Activated CD8-positive, alpha-beta memory T cell treated with anti-CD3 and anti-CD28 coated beads, Interleukin-2, amount 50 U/mL, for 1 hour (primary cell): ENCODE data around the gene SFTPB.
"Not testable (repeated sequence)": the region's sequence is repeated elsewhere in the genome, so short reads cannot be mapped to it uniquely, and the experiment has no call there.

Source experiments
- DNase-seq: peaks from one replicate; pipeline ENCODE4 v3.0.0-alpha.2; 2020; ENCODE audit errors: extremely low read depth

Gene SFTPB

DNA sequence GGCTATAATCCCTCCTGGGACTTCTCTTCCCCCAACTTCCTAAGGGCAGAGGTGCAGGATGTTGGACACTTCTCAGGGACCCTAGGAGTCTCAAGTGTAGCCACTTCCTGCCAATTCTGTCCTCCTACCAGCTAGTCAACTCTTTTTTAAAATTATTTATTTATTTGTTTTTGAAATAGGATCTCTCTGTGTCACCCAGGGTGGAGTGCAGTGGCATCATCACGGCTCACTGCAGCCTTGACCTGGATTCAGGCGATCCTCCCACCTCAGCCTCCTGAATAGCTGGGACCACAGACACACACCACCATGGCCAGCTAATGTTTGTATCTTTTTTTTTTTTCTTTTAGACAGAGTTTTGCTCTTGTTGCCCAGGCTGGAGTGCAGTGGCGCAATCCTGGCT, 11.5 kb downstream of the SFTPB start:
- DNase-seq, result no peak

DNA sequence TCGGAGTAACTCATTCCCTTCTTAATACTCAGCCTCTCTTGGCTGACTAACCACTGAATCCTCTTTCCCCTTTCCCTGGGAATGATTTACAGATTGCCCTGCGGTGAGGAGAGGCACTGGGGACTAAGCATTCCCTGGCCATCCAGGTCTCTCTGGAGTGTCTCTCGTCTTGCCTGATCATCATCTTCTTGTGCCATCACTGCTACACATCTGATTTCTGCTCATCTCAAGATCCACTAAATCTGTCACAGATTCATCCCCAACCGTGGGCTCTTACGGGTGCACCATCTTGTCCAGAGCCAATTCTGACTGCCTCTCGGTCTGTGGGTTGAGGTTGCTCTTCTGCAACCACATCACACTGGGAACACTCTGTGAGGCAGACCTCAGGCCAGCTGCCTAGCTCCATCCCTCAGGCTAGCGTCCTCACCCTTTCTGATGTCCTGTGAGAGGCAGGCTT, 12.0 kb downstream of the SFTPB start:
- DNase-seq, result no peak

DNA sequence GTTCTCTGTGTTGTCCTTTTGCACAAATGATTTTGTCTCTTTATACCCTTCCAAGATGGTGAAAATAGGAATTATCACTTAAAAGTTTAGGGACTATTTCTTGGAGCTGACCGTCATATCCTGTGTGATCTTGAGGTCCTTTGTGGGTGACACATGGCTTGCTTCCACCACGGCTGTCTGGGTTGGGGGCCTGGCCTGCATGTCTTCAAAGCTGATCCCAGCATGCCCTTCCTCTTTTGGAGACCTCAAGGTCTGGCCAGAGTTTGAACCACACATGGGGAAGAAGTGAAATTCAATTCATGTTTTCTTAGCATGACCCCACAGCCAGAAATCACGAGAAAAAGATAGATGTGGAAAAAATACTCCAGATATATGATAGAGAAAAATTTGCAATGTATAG, 14.0 kb downstream of the SFTPB start:
- DNase-seq, result no peak

DNA sequence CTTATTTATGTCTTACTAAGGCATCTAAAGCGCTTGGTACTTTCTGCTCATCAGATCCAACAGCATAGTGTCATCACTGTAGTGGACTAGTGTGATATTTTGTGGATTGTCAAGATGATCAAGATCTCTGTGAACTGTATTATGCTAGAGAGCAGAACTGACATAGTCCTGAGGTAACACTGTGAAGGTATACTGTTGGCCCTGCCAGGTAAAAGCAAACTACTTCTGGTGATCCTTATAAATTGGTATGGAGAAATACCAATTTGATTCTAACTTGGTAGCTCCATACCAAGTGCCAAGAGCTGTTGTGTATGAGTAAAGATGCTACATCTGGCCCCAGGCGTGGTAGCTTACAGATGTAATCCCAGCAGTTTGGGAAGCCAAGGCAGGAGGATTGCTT, 15.9 kb downstream of the SFTPB start:
- no peak for DNase-seq

DNA sequence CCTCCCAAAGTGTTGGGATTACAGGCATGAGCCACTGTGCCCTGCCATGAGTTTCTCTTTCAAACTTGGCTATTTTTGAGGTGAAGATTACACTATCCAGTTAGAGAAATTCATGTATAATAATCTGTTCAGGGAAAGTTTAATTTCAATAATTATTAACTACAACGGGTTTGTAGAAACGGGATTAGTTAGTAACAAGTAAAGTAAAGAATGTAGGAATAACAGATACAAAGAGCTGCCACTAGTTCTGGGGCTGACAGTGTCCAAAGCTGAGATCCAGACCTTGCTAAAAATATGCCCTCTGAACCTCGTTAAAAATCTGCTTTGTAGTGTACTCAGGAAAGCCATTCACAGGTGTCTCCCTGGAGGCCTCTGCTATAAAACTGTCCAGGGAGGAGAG, 16.9 kb downstream of the SFTPB start:
- no peak for DNase-seq

DNA sequence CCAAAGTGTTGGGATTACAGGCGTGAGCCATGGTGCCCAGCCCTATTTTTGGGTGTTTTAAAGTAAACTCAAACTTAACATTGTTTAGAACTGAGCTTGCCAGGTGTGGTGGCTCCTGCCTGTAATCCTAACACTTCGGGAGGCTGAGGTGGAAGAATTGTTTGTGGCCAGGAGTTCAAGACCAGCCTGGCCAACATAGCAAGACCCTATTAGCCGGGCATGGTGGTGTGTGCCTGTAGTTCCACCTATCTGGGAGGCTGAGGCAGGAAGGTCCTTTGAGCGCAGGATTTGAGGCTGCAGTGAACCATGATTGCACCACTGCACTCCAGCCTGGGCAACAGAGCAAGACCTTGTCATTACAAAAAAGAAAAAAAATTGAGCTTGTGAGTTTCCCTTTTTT, 17.5 kb downstream of the SFTPB start:
- DNase-seq, result no peak

DNA sequence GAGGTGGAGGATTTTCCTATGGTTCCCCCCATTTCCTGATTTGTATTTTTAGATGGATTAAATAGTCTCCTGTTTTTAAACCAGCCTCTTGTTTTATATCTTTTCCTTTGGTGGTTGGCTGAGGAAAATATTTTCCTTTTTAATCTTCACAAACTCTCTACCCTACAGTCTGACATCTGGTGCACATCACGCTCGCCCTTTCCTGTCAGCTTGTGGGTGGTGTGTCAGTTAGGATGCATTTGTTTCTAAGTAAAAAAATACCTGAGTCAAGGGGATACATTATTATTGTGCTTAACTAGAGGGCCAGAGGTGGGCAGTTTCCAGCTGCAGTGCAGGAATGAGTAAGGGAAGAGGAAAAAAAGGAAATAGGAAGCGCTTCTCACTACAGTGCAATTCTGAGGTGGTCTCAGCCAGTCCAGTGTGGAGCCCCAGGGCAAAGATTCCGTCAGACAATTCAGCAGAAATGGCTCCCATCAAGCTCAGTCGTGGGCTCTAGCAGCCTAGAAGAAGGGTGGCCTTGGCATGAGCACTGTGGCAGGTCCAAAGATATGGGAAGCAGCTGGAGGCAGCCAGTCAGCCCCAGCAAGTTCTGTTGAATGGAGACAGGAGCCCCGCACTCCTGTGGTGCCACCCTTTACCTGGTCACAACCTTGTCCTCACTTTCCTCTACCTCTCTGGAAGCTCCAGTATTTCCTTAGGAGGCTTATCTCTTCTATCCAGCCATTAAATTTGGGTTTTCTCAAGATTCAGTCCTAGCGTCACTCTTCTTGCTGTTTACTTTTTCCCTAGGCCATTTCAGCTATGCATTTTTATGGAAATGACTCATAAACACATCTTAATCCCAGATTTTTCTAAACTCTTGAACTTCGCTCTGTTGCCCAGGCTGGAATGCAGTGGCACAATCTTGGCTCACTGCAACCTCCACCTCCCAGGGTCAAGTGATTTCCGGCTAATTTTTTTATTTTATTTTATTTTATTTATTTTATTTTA, 18.5 kb downstream of the SFTPB start:
- no peak for DNase-seq

DNA sequence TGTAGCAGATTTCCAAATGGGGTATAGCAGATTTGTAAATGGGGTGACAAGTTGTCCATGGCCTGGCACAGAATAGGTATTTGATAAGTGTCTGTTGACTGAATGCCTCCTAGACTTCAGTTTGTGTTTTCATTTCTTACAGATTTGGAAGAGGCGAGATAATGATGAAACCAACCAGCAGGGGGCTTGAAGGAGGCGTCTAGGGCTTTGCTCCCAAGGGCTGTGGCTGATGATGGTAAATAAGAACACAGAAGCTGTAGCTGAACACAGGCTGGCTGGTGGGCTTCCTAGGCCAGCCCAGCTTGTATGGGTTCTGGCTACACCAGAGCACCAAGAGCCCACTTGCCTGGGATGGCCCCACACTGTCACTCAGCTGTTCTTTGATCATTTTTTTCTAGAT, 19.4 kb downstream of the SFTPB start:
- no peak for DNase-seq

DNA sequence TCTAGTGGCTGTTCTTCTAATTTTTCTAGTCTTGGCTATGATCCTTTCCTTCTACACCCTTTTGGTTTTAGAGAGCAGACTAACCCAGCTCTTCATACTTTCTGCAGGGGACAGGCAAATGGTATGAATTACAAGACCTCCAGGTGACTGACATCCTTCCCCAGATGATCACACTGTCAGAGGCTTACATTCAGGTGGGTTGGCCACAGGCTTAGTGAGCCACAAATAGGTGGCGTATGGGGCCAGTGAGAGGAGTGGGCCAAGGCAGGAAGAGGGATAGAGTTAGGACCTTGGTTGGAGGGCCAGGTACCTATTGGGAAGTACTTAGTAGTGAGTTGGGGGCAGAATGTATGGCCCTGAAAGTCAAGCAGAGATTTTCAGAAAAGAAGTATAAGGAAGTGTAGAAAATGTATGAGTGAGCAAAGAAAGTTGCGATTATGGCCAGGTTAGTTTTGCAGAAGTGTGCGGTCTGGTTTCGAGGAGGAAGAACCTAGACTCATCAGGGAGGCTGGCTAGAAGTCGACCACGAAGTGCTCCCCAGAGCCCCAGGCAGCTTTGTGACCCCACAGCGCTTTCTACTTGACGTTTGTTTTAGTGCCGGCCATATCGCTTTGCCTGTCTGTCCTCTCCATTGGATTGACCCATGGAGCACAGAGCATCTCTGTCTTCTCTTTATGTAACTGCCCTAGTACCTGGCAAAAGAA, 20.0 kb downstream of the SFTPB start:
- DNase-seq, result no peak

DNA sequence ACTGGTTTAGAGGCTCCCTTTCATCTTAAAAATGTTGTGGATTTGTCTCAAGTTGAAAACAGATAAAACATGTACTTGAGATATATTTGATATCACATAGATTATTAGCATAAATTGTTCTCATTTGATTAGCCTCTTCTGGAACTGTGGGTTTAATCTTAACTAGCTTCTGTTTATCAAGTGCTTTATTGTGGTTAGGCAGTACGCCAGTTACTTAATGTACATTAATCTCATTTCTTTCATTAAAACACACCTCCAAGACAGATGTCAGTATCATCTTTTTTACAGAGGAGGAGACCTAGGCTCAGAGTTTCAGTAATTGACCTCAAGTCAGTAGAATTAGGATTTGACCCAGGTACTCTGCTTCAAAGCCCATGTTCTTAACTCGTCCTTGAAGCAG, 21.8 kb downstream of the SFTPB start:
- no peak for DNase-seq

DNA sequence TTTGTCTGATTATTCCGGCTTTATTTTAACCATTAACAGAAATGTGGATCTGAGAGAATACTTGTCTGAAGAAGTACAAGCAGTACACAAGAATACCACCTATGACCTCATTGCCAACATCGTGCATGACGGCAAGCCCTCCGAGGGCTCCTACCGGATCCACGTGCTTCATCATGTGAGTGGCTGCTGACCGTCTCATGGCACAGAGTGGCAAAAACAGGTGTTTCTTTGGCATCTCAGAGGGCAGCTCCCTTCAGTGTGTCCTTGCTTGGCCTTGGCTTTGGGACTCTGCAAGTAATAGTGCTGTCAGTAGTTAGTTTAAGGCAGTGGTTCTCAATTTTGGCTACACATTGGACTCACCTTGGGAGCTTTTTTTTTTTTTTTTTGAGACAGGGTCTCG, 23.1 kb downstream of the SFTPB start:
- no peak for DNase-seq

DNA sequence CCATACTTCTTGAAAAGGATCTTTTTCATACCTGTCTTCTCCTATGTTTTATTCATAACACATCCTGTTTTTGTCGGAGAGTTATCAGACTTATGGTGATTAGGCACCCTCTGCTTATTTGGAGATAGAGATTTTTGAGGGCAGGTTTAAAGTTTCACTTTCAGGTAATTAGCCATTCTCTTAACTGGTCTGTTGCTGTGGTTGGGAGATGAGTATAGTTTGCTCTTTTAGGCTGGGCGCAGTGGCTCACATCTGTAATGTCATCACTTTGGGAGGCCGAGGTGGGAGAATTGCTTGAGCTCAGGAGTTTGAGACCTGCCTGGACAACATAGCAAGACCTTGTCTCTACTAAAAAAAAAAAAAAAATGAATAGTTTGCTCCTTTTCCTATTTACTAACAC, 25.3 kb downstream of the SFTPB start:
- no peak for DNase-seq

DNA sequence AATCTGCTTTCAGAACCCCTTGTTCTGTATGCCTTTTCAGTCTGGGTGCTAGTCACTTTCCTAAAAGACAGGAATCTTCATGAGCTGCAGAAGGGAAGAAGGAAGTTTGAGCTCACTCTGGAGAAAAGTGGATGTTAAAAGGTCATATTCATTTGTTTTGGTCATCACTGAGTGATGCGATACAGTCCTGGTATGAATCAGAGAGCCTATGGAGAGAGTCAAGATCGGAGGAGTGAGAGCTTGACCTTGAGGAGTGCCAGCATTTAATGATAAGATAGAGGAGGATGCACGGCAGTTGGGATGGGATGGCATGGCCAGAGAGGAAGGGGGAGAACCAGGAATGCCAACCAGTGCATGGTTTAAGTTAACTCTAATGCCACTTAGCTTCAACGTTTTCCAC, 32.4 kb downstream of the SFTPB start:
- no peak for DNase-seq

DNA sequence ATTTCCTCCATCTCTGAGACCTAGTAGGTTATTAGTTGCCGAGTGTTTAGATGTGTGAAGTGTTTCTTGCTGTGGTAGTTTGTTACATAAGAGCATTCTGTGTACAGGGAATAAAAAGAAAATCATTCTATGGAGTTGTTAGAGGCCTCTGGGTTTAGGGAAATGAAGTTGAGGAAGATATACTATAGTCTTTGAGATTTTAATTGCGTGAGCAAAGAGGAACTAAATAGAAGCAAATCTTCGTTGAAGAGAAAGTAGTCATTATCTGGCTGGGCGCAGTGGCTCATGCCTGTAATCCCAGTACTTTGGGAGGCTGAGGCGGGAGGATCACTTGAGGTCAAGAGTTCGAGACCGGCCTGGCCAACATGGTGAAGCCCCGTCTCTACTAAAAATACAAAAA, 33.0 kb downstream of the SFTPB start:
- no peak for DNase-seq

DNA sequence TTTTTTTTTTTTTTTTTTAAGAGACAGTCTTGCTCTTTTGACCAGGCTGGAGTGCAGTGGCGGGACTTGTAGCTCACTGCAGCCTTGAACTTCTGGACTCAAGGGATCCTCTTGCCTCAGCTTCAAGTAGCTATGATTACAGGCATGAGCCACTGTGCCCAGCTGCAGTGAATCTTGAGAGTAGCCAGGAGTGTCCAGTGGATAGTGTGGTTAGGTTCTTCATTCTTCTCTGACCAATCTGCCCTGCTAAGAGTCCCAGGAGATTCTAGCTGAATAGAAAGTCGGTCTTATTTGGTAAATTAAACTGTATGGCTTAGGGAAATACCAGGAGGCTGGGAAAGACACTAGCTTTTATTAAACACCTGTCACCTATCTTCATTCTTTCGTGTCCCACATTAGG, 36.7 kb downstream of the SFTPB start:
- DNase-seq, result no peak

DNA sequence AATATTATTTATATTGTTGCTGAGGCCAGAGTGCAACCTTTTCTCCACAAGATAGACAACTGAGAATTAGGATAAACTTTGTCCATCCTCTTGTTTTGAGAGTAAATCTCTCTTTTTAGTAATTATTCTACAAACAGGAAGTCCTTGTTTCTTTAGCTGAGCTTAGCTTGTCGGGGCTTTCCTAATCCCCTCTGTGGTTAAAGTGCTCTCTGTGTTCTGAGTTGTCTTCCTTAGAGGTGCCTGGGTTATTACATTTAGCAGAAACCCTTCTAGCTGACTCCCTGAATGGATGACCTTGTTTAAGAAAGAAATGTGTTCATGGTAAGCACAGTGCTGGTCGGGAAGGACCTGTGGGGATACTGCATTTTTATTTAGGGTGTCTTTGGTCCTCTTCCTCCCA, 39.3 kb downstream of the SFTPB start:
- no peak for DNase-seq

DNA sequence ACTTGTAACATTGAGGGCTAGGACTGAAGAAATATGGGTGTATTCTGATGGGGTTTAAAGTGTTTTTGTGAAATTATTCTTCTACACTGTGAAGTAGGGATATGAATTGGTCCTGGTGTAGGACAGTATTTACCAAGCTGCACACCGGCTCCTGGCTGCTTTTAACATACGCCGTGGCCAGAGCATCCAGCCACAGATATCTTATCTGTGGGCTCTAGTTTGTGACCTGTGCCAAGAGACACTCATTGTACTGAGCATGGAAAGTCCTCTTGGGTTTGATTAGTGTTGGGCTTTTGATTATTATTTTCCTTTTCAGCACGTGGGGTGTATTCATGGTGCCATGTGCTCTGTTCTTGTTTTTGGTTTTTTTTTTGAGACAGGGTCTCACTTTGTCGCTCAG, 44.0 kb downstream of the SFTPB start:
- DNase-seq, result no peak

DNA sequence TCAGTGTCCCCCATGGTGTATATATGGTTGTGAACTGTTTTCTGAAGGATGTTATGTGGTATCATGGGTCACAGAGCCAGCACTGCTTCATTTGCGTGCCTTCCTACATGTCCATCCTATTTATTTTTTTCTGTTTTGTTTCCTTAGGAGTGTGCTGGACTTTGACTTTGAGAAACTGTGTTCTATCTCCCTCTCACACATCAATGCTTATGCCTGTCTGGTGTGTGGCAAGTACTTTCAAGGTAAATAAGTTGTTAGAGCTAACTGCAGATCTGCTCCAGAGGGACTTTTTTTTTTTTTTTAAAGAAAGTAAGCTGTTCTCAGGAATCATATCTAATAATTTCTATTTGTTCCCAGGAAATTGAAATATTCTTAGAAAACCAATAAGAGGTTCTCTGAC, 46.7 kb downstream of the SFTPB start:
- no peak for DNase-seq

DNA sequence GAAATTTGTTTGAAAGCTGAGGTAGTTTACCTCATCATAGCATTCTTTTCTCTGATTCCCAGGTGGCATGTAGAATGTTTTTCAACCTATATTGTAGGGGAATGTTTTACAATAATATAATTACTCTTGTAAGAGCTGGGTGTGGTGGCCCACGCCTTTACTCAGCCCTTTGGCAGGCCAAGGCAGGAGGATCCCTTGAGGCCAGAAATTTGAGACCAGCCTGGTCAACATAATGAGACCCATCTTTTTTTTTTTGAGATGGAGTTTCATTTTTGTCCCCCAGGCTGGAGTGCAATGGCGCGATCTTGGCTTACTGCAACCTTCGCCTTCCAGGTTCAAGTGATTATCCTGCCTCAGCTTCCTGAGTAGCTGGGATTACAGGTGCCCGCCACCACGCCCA, 48.4 kb downstream of the SFTPB start:
- no peak for DNase-seq

DNA sequence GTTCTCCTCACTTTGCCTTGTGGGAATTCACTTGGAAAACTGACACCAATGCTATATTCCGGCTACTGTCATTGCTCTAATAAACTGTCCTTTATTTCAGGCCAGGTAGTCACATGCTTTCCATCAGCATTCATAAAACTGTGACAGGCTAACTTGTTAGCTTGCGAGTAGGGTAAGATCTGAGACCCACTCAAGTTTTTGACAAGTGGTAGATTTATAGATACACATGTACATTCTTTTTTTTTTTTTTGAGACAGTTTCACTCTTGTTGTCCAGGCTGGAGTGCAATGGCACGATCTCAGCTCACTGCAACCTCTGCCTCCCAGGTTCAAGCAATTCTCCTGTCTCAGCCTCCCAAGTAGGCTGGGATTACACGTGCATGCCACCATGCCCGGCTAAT, 50.3 kb downstream of the SFTPB start:
- not testable (repeated sequence) for DNase-seq

DNA sequence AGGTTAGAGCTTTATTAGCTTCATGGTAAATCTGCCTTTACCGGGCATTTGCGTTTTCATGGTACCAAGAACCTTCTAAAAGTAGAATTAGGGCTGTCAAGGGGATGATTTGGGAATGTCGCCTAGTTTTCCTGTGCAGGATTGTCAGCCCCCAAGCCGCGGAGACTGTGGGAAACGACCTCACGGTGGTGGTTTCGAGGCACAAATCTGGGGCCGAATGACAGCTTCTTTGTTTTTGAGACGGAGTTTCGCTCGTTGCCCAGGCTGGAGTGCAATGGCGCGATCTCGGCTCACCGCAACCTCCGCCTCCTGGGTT, 52.6 kb downstream of the SFTPB start:
- no peak for DNase-seq

DNA sequence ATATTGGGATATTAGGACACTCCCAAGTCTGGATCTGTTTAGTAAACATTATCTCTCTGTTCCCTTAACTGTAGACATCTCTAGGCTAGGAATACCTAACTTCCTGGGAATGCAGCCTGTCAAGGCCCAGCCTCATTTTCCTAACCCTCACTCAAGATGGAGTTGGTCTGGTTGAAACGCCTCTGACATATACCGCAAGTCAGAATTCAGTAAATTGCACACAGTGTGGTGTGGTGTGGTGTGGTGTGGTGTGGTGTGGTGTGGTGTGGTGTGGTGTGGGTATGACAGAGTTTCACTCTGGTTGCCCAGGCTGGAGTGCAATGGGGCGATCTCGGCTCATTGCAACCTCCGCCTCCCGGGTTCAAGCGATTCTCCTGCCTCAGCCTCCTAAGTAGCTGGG, 53.2 kb downstream of the SFTPB start:
- DNase-seq, result not testable (repeated sequence)
